Hematopoietic multipotent progenitor cell treated with erythropoietin and hydrocortisone succinate and interleukin-3 and kit ligand, for 8 days (in vitro differentiated cells): ENCODE data around the gene CDC37.

ENCODE experiments used
- DNase-seq: peaks from one replicate; pipeline ENCODE4 v3.0.0-alpha.2; 2015

CDC37 gene

GRCh38 chr19:10403137-10404021 is at the start of gene CDC37:
Gene CDC37 (minus strand): TSS chr19:10403542. CDS start chr19:10403479, 63 bp downstream.
- DNase-seq = peak; percentile 95

GRCh38 chr19:10450853-10451609 is 47.7 kb upstream of the CDC37 start:
- DNase-seq = peak; percentile 90

- DNase-seq = no peak
Observed at GRCh38 chr19:10450191-10450852, 47.0 kb upstream of the CDC37 start.

- DNase-seq = no peak
Observed at GRCh38 chr19:10449037-10449436, 45.7 kb upstream of the CDC37 start.

- no peak for DNase-seq
Observed at GRCh38 chr19:10442698-10443097, 39.4 kb upstream of the CDC37 start.

GRCh38 chr19:10439588-10439987 is 36.2 kb upstream of the CDC37 start:
- DNase-seq = no peak

- no peak for DNase-seq
Observed at GRCh38 chr19:10433131-10433536, 29.8 kb upstream of the CDC37 start.

GRCh38 chr19:10432736-10433130 is 29.4 kb upstream of the CDC37 start:
- DNase-seq = no peak

- DNase-seq = peak; percentile 54
Observed at GRCh38 chr19:10431943-10432735, 28.8 kb upstream of the CDC37 start.

GRCh38 chr19:10431254-10431942 is 28.1 kb upstream of the CDC37 start:
- DNase-seq = peak; percentile 64

GRCh38 chr19:10430505-10431253 is 27.3 kb upstream of the CDC37 start:
- DNase-seq = peak; percentile 17

GRCh38 chr19:10428996-10429381 is 25.6 kb upstream of the CDC37 start:
- no peak for DNase-seq

- DNase-seq = no peak
Observed at GRCh38 chr19:10427169-10427568, 23.8 kb upstream of the CDC37 start.

GRCh38 chr19:10424011-10424637 is 20.8 kb upstream of the CDC37 start:
- peak; percentile 72 for DNase-seq

GRCh38 chr19:10422846-10423245 is 19.5 kb upstream of the CDC37 start:
- DNase-seq = no peak

GRCh38 chr19:10422046-10422461 is 18.7 kb upstream of the CDC37 start:
- no peak for DNase-seq

GRCh38 chr19:10421240-10422045 is 18.1 kb upstream of the CDC37 start:
- DNase-seq = no peak

GRCh38 chr19:10420444-10421239 is 17.3 kb upstream of the CDC37 start, which contains the start of gene PDE4A:
Gene PDE4A (plus strand): TSS chr19:10420538. CDS start chr19:10420765, 227 bp downstream.
- peak; percentile 57 for DNase-seq
